Neural cell (in vitro differentiated cells): ENCODE results near the gene CDH4. TPM values are rescaled to one million over a fixed set of nuclear protein-coding genes. Genes with fewer than 3 reads are reported as not detected.

Experiments used
- H2AFZ ChIP-seq: fragments of 200-600, 300-800 bp; sonication (generic), shearing (Covaris generic); 2 replicates; pipeline ENCODE4 v1.6.0; 2014; ENCODE audit warnings: low read depth, mild to moderate bottlenecking, antibody characterized with exemption, low read length, moderate library complexity
- H3F3A ChIP-seq: fragments of 200-600 bp; shearing (Covaris generic); 2 replicates; pipeline ENCODE4 v1.6.1; 2016; ENCODE audit warnings: mild to moderate bottlenecking, moderate library complexity, mixed read lengths, antibody characterized with exemption, low read length; ENCODE audit not compliant: insufficient read depth, poor library complexity, severe bottlenecking
- H3K27ac ChIP-seq: fragments of 200-600, 300-800 bp; sonication (generic), shearing (Covaris generic); 2 replicates; pipeline ENCODE4 v1.5.1; 2014; ENCODE audit warnings: mild to moderate bottlenecking, low read length, moderate library complexity
- H3K27me3 ChIP-seq: fragments of 300-800, 200-600 bp; sonication (generic), shearing (Covaris generic); 2 replicates; pipeline ENCODE4 v1.6.0; 2014; ENCODE audit warnings: mild to moderate bottlenecking, low read depth, low read length, moderate library complexity; ENCODE audit not compliant: insufficient read depth
- H3K36me3 ChIP-seq: fragments of 300-800, 200-600 bp; sonication (generic), shearing (Covaris generic); 2 replicates; pipeline ENCODE4 v1.5.1; 2014; ENCODE audit warnings: mild to moderate bottlenecking, antibody characterized with exemption, low read length, moderate library complexity; ENCODE audit not compliant: insufficient read depth
- H3K4me2 ChIP-seq: fragments of 300-800, 200-600 bp; sonication (generic), shearing (Covaris generic); 2 replicates; pipeline ENCODE4 v1.6.0; 2014; ENCODE audit warnings: mild to moderate bottlenecking, low read length
- H3K4me3 ChIP-seq: fragments of 300-800, 200-600 bp; sonication (generic), shearing (Covaris generic); 2 replicates; pipeline ENCODE4 v1.5.1; 2014; ENCODE audit warnings: mild to moderate bottlenecking, low read length, moderate library complexity
- H3K79me2 ChIP-seq: fragments of 200-600 bp; shearing (Covaris generic); replicated peaks from 2 replicates; pipeline ENCODE4 v1.6.0; 2014; ENCODE audit warnings: mild to moderate bottlenecking, low read length, moderate library complexity; ENCODE audit not compliant: insufficient read depth
- H3K9ac ChIP-seq: fragments of 300-800, 200-600 bp; sonication (generic), shearing (Covaris generic); 2 replicates; pipeline ENCODE4 v1.6.1; 2016; ENCODE audit warnings: mild to moderate bottlenecking, low read length, mixed read lengths
- H3K9me2 ChIP-seq: fragments of 200-600 bp; shearing (Covaris generic); 2 replicates; pipeline ENCODE4 v1.6.1; 2016; ENCODE audit warnings: mild to moderate bottlenecking, low read length, mixed read lengths; ENCODE audit not compliant: insufficient read depth
- H3K9me3 ChIP-seq: fragments of 200-600, 300-800 bp; sonication (generic), shearing (Covaris generic); 2 replicates; pipeline ENCODE4 v1.6.1; 2016; ENCODE audit warnings: mild to moderate bottlenecking, mixed run types, low read length, moderate library complexity, mixed read lengths
- H4K20me1 ChIP-seq: fragments of 200-600 bp; shearing (Covaris generic); 2 replicates; pipeline ENCODE4 v1.6.1; 2016; ENCODE audit warnings: mild to moderate bottlenecking, mixed run types; ENCODE audit not compliant: insufficient read depth
- CTCF ChIP-seq: fragments of 450-650 bp; IDR thresholded peaks from 2 replicates; pipeline ENCODE4 v1.5.1; 2014; ENCODE audit warnings: antibody characterized with exemption, mild to moderate bottlenecking, moderate library complexity; ENCODE audit not compliant: poor library complexity, severe bottlenecking
- EP300 ChIP-seq: fragments of 450-650 bp; conservative IDR thresholded peaks from 2 replicates; pipeline ENCODE4 v1.6.1; 2014; ENCODE audit warnings: antibody characterized with exemption, mild to moderate bottlenecking, moderate library complexity; ENCODE audit not compliant: poor library complexity, severe bottlenecking
- EZH2 ChIP-seq: fragments of 200-600, 300-800 bp; shearing (Covaris generic), sonication (generic); IDR thresholded peaks from 2 replicates; pipeline ENCODE4 v1.6.1; 2014; ENCODE audit warnings: antibody characterized with exemption, low read length, borderline replicate concordance, mild to moderate bottlenecking; ENCODE audit not compliant: insufficient read depth, poor library complexity, severe bottlenecking
- MXI1 ChIP-seq: fragments of 450-650 bp; conservative IDR thresholded peaks from 2 replicates; pipeline ENCODE4 v1.6.1; 2014; ENCODE audit warnings: antibody characterized with exemption, mild to moderate bottlenecking; ENCODE audit not compliant: poor library complexity, severe bottlenecking
- POLR2AphosphoS5 ChIP-seq: IDR thresholded peaks from 2 replicates; pipeline ENCODE4 v1.6.1; 2012
- RAD21 ChIP-seq: fragments of 450-650 bp; conservative IDR thresholded peaks from 2 replicates; pipeline ENCODE4 v1.6.1; 2014; ENCODE audit warnings: antibody characterized with exemption, mild to moderate bottlenecking, moderate library complexity
- REST ChIP-seq: IDR thresholded peaks from 2 replicates; pipeline ENCODE4 v1.6.1; 2012; ENCODE audit warnings: borderline replicate concordance
- SMC3 ChIP-seq: fragments of 450-650 bp; conservative IDR thresholded peaks from 2 replicates; pipeline ENCODE4 v1.6.1; 2014; ENCODE audit warnings: antibody characterized with exemption, mild to moderate bottlenecking, moderate library complexity; ENCODE audit not compliant: poor library complexity
- TAF1 ChIP-seq: IDR thresholded peaks from 2 replicates; pipeline ENCODE4 v1.6.1; 2012; ENCODE audit warnings: low read depth
- polyA plus RNA-seq: library from polyadenylated mRNA; depleted of rRNA; stranded (reverse); fragments of >200 nt; gene quantifications from 2 replicates; pipeline ENCODE4 v1.2.3, GENCODE V29; 2014

The CDH4 gene
- polyA plus RNA-seq, 1 donor from 2014 or later = 24.6 TPM

- no peak overlapping the region for H2AFZ ChIP-seq
- H3K9me3 ChIP-seq = no peaks in the 10 kb centered on the region
- no peak for TF ChIP-seq MXI1
- TF ChIP-seq SMC3 = no peak
- TF ChIP-seq EP300 = no peak
- no peak for TF ChIP-seq REST
- no peak for TF ChIP-seq POLR2AphosphoS5
- no peak for TF ChIP-seq CTCF
- no peak for TF ChIP-seq RAD21
- TF ChIP-seq TAF1 = no peak
- no peak for TF ChIP-seq EZH2
- no peak overlapping the region for H3K9ac ChIP-seq
- H3K9me2 ChIP-seq = no peaks in the 10 kb centered on the region
- H3K27ac ChIP-seq = no peak overlapping the region
- no peak overlapping the region for H3K4me2 ChIP-seq
- no peaks in the 10 kb centered on the region for H3K27me3 ChIP-seq
- H3K79me2 ChIP-seq = no peaks in the 10 kb centered on the region
- no peaks in the 10 kb centered on the region for H4K20me1 ChIP-seq
- no peak overlapping the region for H3K4me3 ChIP-seq
- H3K36me3 ChIP-seq = peaks cover 5% of the 10 kb centered on the region
- H3F3A ChIP-seq = no peaks in the 10 kb centered on the region
These were observed 477.0 kb downstream of the CDH4 start for GRCh38 chr20:61728786-61729770.

GRCh38 chr20:61730631-61731362 is 478.7 kb downstream of the CDH4 start:
- TF ChIP-seq SMC3 (no peak), REST (no peak), TAF1 (no peak), RAD21 (no peak), MXI1 (no peak)
- H3K9me3 ChIP-seq = no peaks in the 10 kb centered on the region
- H3K9ac ChIP-seq = no peak overlapping the region
- no peak overlapping the region for H3K4me3 ChIP-seq
- no peak overlapping the region for H3K4me2 ChIP-seq
- peaks cover 5% of the 10 kb centered on the region for H3K36me3 ChIP-seq
- H3K27ac ChIP-seq = no peak overlapping the region
- H3F3A ChIP-seq = no peaks in the 10 kb centered on the region
- no peaks in the 10 kb centered on the region for H4K20me1 ChIP-seq
- H2AFZ ChIP-seq = no peak overlapping the region
- no peaks in the 10 kb centered on the region for H3K9me2 ChIP-seq
- no peaks in the 10 kb centered on the region for H3K27me3 ChIP-seq
- no peaks in the 10 kb centered on the region for H3K79me2 ChIP-seq
